Nucleus accumbens (tissue), 56 donors: Measurements from ENCODE around the gene ASB8.
"Not testable (repeated sequence)": the region's sequence is repeated elsewhere in the genome, so short reads cannot be mapped to it uniquely, and the experiment has no call there.

Experiments used
- DNase-seq, 56 donors: peaks; one replicate each; lab custom pipeline; 2025; lab: John Stamatoyannopoulos, UW

ASB8 gene

GRCh38 chr12:48145981-48146380 is 11.3 kb downstream of the ASB8 start:
- no peak for DNase-seq

GRCh38 chr12:48143898-48144297 is 13.4 kb downstream of the ASB8 start:
- DNase-seq = no peak

GRCh38 chr12:48142818-48143674 is 14.3 kb downstream of the ASB8 start:
- DNase-seq = no peak

GRCh38 chr12:48135027-48135426 is 22.3 kb downstream of the ASB8 start:
- no peak for DNase-seq

DNA sequence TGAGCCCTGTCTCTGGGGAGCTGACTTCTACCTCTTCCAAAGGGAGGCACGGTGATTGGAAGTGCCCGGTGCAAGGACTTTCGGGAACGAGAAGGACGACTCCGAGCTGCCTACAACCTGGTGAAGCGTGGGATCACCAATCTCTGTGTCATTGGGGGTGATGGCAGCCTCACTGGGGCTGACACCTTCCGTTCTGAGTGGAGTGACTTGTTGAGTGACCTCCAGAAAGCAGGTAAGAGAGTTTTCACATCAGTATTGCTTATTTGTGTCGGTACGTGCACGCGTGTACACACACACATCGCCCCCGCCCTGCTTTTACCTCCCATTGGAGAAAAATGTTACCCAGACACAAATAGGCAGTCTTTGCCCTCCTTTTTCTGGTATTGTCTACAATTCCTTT is 24.5 kb downstream of the ASB8 start:
- DNase-seq = no peak

DNA sequence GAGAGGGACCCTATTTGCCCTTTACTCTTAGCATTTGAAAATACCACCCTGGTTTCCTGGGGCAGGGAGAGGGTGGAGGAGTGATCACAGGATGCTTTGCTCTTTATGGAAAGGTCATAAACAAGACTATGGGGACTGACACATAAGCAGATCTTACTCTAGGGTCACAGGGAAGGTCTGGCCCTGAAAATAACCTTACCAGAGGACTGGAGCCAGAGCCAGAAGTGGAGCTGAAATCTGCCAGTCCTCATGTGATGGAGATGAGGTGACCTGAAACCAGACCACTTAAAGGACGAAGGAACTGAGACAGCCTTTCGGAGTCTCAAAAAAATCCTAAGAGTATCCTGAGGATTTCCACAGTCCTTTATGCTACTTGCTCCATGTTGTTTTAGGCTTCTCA is 25.8 kb downstream of the ASB8 start:
- DNase-seq = no peak

DNA sequence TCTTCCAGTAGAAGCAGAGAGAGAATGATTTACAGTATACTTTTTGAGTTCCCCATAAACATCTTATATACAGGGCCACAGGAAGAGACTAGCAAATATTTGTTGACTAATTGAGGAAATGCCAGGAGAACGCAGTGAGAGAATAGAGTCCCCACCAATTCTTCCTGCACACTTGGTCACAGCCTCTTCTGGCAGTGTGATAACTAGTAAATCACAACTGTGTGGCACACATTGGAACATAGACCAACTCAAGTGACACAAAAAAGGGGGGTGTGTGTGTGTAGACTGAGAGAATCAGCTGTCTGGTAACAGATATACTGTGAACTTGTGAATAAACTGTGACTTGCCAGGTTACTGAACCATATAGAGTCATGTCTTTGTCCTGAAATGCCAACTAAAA is 27.9 kb downstream of the ASB8 start:
- DNase-seq = no peak

- DNase-seq = no peak
Observed at GRCh38 chr12:48128800-48129199, 28.5 kb downstream of the ASB8 start.

DNA sequence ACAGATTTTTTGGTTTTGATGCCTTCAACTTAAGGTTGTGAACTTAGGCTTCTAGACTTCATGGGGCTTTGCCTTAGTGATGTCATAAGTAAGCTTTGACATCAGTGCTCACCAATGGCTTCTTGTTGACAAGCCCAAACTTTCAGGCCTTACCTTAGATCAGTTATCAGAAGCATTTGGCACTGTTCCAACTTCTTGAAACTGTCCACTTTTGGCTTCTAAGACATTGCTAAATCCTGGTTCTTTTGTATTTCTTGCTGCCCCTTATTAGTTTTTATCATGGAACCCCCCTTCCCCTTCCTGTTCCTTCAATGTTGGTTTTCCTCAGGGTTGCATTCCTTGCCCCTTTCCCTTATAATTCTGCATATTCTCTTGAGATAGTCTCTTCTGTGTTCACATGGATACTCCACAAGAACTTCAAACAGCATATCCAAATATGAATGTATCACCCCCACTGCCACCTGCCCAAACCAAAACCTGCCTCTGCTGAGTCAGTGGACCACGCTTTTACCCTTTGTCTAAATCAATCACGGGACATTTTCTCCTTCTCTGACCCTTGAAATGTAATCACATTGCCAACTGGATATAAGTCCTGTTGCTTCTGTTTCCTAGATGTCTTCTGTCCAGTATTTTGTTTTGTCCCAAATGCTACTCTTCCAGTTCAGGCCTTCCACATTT is 30.2 kb downstream of the ASB8 start:
- DNase-seq = no peak

DNA sequence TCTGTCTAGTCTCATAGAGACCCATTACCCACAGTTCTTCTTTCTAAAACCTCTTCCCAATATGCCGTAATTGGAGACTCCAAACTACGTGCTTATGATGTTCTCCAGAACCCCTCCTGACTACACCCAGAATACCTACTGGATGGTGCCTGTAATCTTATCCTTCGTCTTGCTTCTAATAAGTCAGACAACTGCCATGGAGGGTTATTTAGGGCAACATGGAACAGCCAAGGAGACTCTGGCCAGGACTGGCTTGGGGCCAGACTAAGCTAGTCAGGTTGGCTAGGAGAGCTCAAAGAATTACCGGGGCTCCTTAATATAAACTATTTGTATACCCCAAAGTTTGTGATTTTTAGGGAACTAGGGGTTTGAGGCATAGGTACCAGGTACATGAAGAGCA is 31.3 kb downstream of the ASB8 start:
- DNase-seq = peak in 2 of 56 donors; percentile 1 to 20

DNA sequence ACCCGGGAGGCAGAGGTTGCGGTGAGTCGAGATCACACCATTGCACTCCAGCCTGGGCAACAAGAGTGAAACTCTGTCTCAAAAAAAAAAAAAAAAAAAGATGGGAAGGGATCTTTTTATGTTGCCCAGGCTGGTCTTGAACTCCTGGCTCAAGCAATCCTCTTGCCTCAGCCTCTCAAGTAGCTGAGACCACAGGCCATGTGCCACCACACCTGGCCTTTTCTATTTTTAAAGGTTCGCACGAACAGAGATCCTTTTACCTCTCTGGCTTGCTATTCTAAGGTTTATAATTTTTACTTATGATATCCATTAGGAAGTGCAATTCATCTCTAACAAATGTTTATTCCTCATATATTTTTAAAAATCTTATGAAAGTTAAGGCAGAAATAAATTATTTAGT is 31.8 kb downstream of the ASB8 start:
- not testable (repeated sequence) for DNase-seq

DNA sequence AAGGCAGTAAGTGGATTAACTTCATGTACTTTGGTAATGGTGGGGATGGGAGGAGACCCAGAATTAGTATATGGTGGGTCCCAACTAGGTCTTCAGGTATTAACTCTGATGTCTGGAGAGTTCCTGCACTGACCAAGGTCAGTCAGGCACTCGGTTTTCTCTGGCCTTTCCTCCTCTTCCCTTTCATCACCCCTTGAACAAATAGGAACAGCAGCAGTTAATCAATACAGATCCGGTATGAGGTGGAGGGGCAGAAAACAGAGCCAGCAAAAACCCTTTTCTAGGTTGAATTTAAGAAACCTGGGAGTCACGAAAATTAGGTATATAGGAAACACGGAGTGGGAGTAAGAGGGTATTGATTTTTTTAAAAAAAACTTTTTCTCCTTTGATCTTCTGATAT is 34.1 kb downstream of the ASB8 start:
- no peak for DNase-seq

GRCh38 chr12:48122065-48122834 is 35.1 kb downstream of the ASB8 start:
- no peak for DNase-seq

DNA sequence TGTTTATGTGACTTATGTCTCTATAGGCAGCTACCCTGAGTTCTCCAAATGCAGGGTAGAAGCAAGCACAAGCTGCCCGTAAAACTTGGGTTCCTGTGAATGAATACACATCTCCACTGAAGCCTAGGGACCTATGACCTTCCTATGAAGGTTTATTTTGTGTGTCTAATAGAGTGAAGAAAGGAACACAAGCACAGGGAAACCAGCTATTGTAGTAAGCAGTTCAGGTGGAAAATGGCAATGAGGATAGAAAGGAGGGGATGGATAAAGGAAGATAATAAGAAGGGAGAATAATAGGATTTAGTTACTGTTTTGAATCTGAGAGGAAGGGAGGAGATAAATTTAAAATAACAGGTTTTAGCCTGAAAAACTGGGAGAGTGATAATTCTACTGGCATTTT is 35.8 kb downstream of the ASB8 start:
- no peak for DNase-seq

- DNase-seq = peak in 6 of 56 donors; percentile 4 to 24 (median 12)
Observed at GRCh38 chr12:48119834-48120195, 37.5 kb downstream of the ASB8 start.

DNA sequence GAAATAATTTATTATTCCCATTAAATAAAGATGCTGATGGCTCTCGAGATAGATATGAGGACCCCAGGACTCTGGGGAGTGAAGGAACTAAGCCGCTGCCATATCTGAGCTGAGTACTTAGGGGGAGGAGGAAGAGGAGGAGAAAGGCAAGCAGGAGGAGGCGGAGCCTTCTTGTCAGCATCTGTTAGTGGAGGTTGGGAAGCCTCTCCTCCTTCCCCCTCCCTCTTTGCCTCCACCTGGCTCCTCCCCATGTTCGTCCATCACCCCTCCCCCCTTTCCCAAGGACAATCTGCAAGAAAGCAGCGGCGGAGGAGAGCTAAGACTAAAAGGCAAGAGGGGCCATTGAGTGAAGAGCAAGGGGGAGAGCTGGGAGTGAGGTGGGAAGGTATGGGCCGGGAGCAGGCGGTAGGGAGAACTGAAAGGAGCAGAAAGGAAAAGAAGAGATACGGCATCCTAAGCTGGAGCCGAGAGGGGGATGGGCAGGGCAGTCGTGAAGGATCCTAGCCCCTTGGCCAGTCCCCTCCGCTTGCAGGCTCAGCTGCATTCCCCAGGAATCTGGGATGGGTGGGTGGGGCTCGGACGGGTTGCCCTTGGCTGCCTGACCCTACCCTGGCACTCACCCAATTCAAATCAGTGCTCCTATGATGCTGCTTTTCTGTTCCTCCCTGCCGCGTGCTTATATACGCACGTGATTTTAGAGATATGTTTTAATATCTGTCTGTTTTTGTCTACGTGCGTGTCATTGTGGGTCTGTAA is 38.1 kb downstream of the ASB8 start, which contains the start of gene PFKM:
PFKM (plus strand) TSS at position 287 of the 756 bp plus-strand sequence. CDS start 3,411 bp downstream, outside the sequence.
- DNase-seq = peak in 54 of 56 donors; percentile 13 to 90 (median 63)

- DNase-seq = no peak
Observed at GRCh38 chr12:48118284-48118871, 38.9 kb downstream of the ASB8 start.

GRCh38 chr12:48115957-48116356 is 41.4 kb downstream of the ASB8 start:
- no peak for DNase-seq

DNA sequence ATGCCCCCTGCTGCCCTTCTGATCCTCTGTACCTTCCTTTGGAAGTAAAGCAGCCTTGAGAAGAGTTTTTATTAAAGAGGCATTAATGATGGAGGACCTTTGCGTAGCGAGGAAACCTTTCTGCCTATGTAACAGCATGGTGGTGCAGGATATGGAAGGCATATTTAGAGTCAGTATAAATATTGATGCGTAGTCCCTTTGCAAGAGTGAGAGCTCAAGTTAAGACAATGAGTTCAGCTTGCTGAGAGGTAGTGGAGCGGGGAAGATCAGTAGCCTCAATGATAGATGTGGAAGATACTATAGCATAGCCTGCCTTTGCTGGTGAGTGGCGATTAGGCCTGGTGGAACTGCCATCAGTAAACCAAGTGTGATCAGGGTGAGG is 46.0 kb downstream of the ASB8 start:
- not testable (repeated sequence) for DNase-seq

DNA sequence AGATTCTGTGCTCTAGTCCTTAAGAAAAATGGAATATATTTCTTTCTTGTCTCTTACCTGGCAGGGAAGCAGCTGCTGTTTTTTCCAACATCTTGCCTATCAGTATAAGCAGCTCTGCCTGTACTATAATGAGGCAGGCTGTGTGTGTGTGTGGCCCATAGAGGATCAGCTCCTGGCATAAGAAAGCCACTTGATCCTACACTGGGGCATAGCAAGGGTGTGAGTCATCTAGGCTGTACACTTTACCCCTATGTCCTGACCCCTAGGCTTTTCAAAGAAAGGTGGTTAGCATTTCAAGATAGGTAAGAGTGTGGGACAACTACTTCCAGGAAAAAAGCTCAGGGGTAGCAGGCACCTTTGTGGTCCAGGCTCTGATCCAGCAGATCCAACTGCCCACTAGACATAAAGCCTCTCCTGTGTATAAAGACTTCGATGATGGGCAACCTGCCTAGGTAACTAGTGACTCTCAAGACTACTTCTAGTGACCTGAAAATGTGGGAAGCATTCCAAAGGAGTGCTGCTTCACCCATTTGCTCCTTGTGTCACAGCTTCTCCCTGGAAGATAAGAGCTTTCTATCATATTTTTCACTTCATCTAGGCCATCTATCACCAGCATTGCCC is 46.5 kb downstream of the ASB8 start:
- DNase-seq = no peak
